HEK293 (cell line): ENCODE data around the gene ASAP2.

Source experiments
- CTCF ChIA-PET: fragments of 350-600 bp; formaldehyde crosslinking; extraction: SDS; loops from one replicate; lab custom pipeline; 2021; ENCODE audit warnings: antibody characterized with exemption; lab: Yijun Ruan, JAX
- POLR2A ChIA-PET: fragments of 300-600 bp; formaldehyde crosslinking; extraction: SDS; loops from one replicate; lab custom pipeline; 2020; ENCODE audit warnings: antibody characterized with exemption, inconsistent platforms; lab: Yijun Ruan, JAX
- H3K27ac ChIP-seq: fragments of 200-500 bp; sonication (Bioruptor generic); 2 replicates; pipeline ENCODE4 v1.5.1; 2014; ENCODE audit warnings: low read depth, low read length, control low read depth, inconsistent platforms; ENCODE audit errors: extremely low read depth
- H3K36me3 ChIP-seq, 2 experiments: fragments of 200-500 bp in 1 of 2; sonication (Bioruptor generic) in 1 of 2; 1 replicate in 1 of 2; 2 replicates in 1 of 2; pipeline ENCODE4 v1.5.1; 2014 to 2017; ENCODE audit warnings: inconsistent platforms in 2 of 2, low read length in 2 of 2; ENCODE audit not compliant: control insufficient read depth in 2 of 2, insufficient read depth in 1 of 2
- H3K4me1 ChIP-seq: fragments of 200-500 bp; sonication (Bioruptor generic); 2 replicates; pipeline ENCODE4 v1.5.1; 2014; ENCODE audit warnings: mild to moderate bottlenecking, low read length, inconsistent platforms; ENCODE audit not compliant: control insufficient read depth, insufficient read depth
- H3K4me3 ChIP-seq: 2 replicates; pipeline ENCODE4 v1.5.1; 2011; ENCODE audit warnings: low read depth, mild to moderate bottlenecking, control low read depth, low read length, moderate library complexity
- H3K9me3 ChIP-seq: fragments of 200-500 bp; sonication (Bioruptor generic); 2 replicates; pipeline ENCODE4 v1.5.1; 2014; ENCODE audit warnings: low read depth, low read length, inconsistent platforms; ENCODE audit not compliant: control insufficient read depth, insufficient read depth
- BCL11A ChIP-seq: fragments of 450-650 bp; formaldehyde crosslinking; IDR thresholded peaks from 2 replicates; pipeline ENCODE4 v1.5.1; 2016; ENCODE audit warnings: low read depth, missing biosample characterization, missing genetic modification characterization
- GFI1B ChIP-seq: fragments of 450-650 bp; formaldehyde crosslinking; IDR thresholded peaks from 2 replicates; pipeline ENCODE4 v1.5.1; 2016; ENCODE audit warnings: missing biosample characterization, missing genetic modification characterization
- GLIS1 ChIP-seq: fragments of 450-650 bp; formaldehyde crosslinking; IDR thresholded peaks from 2 replicates; pipeline ENCODE4 v1.5.1; 2016; ENCODE audit warnings: missing biosample characterization, missing genetic modification characterization
- ZBTB20 ChIP-seq: fragments of 450-650 bp; formaldehyde crosslinking; IDR thresholded peaks from 2 replicates; pipeline ENCODE4 v1.5.1; 2016; ENCODE audit warnings: missing biosample characterization, missing genetic modification characterization
- ZBTB48 ChIP-seq: fragments of 450-650 bp; formaldehyde crosslinking; IDR thresholded peaks from 2 replicates; pipeline ENCODE4 v1.5.1; 2016; ENCODE audit warnings: missing biosample characterization, missing genetic modification characterization
- ZBTB7A ChIP-seq: fragments of 450-650 bp; formaldehyde crosslinking; IDR thresholded peaks from 2 replicates; pipeline ENCODE4 v1.5.1; 2016; ENCODE audit warnings: low read depth, missing biosample characterization, missing genetic modification characterization
- ZIC2 ChIP-seq: fragments of 450-650 bp; formaldehyde crosslinking; IDR thresholded peaks from 2 replicates; pipeline ENCODE4 v1.5.1; 2016; ENCODE audit warnings: missing biosample characterization, missing genetic modification characterization
- ZNF114 ChIP-seq: fragments of 450-650 bp; formaldehyde crosslinking; IDR thresholded peaks from 2 replicates; pipeline ENCODE4 v1.5.0; 2017; ENCODE audit warnings: missing biosample characterization, missing genetic modification characterization
- ZNF121 ChIP-seq: fragments of 450-650 bp; formaldehyde crosslinking; IDR thresholded peaks from 2 replicates; pipeline ENCODE4 v1.5.1; 2016; ENCODE audit warnings: missing biosample characterization, missing genetic modification characterization
- ZNF138 ChIP-seq: fragments of 450-650 bp; formaldehyde crosslinking; IDR thresholded peaks from 2 replicates; pipeline ENCODE4 v1.5.1; 2016; ENCODE audit warnings: missing biosample characterization, missing genetic modification characterization, borderline replicate concordance
- ZNF214 ChIP-seq: fragments of 450-650 bp; formaldehyde crosslinking; IDR thresholded peaks from 2 replicates; pipeline ENCODE4 v1.5.1; 2017; ENCODE audit warnings: missing biosample characterization, mild to moderate bottlenecking, missing genetic modification characterization, borderline replicate concordance
- ZNF311 ChIP-seq: fragments of 450-650 bp; formaldehyde crosslinking; IDR thresholded peaks from 2 replicates; pipeline ENCODE4 v1.5.1; 2017; ENCODE audit warnings: missing biosample characterization, missing genetic modification characterization, borderline replicate concordance
- ZNF341 ChIP-seq: fragments of 450-650 bp; formaldehyde crosslinking; IDR thresholded peaks from 2 replicates; pipeline ENCODE4; 2016; ENCODE audit warnings: low read depth, missing biosample characterization, missing genetic modification characterization
- ZNF514 ChIP-seq: fragments of 450-650 bp; formaldehyde crosslinking; IDR thresholded peaks from 2 replicates; pipeline ENCODE4 v1.5.1; 2016; ENCODE audit warnings: missing biosample characterization, missing genetic modification characterization
- ZNF544 ChIP-seq: fragments of 450-650 bp; formaldehyde crosslinking; IDR thresholded peaks from 2 replicates; pipeline ENCODE4 v1.5.0; 2017; ENCODE audit warnings: missing biosample characterization, missing genetic modification characterization
- ZNF629 ChIP-seq: fragments of 450-650 bp; formaldehyde crosslinking; IDR thresholded peaks from 2 replicates; pipeline ENCODE4 v1.5.1; 2017; ENCODE audit warnings: missing biosample characterization, missing genetic modification characterization
- ZNF777 ChIP-seq: fragments of 450-650 bp; formaldehyde crosslinking; IDR thresholded peaks from 2 replicates; pipeline ENCODE4 v1.5.1; 2017; ENCODE audit warnings: missing biosample characterization, missing genetic modification characterization, borderline replicate concordance
- ZXDB ChIP-seq: fragments of 450-650 bp; formaldehyde crosslinking; IDR thresholded peaks from 2 replicates; pipeline ENCODE4 v1.5.1; 2016; ENCODE audit warnings: missing biosample characterization, missing genetic modification characterization
- TF ChIP-seq, protein P1 (sequence below): fragments of 450-650 bp; formaldehyde crosslinking; IDR thresholded peaks from 2 replicates; pipeline ENCODE4 v1.5.1; 2016; ENCODE audit warnings: missing biosample characterization, missing genetic modification characterization
- TF ChIP-seq, protein P2 (sequence below): fragments of 450-650 bp; formaldehyde crosslinking; IDR thresholded peaks from 2 replicates; pipeline ENCODE4 v1.5.1; 2017; ENCODE audit warnings: missing biosample characterization, mild to moderate bottlenecking, missing genetic modification characterization, moderate library complexity

Gene ASAP2

DNA sequence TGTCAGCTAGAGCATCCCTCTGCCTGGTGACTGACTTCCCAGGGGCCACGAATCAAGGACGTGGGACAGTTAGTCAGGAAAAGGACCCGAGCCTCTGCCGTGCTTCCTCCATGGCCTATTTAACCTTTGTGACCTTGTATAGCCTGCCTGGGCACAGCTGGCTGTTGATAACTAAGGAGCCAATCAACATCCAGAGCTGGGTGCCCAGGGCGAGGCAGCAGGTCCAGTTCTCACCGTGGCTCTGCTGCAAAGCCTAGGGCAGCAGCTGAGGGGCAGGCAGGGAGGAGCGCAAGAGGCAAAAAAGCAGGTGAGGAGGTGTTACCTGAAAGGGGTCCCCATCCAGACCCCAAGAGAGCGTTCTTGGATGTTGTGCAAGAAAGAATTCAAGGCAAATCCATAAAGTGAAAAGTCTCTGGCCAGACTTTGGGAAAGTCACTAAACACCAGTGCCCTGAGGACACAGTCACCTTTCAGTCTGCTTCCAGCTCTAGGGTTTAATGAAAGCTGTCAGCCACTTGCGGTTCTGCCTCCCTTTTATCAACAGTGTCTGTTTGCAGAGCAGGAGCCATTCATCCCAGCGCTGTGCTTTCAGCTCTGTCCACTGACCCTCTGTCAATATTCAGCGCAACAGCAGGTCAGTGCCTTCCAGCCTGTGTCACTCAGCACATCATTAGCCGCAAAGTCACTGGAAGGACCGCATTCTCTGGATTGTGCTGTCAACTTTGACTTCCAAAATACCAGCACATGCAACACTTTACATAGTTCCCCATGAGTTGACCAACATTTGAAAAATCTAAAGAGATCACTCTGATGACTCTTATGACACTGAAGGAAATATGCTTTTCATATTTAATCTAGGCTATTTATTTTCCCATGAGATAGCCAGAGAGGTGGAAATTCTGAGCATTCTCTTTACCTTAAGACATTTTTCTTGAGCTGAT is 38.6 kb upstream of the ASAP2 start:
- Histone ChIP-seq H3K4me3 (no peak overlapping the region), H3K4me1 (no peaks in the 10 kb centered on the region), H3K9me3 (no peaks in the 10 kb centered on the region), H3K27ac (no peak overlapping the region), H3K36me3 (no peaks in the 10 kb centered on the region)
- CTCF ChIA-PET: no interaction called here
- POLR2A ChIA-PET: no interaction called here
- no peak for TF ChIP-seq ZNF777
- TF ChIP-seq ZBTB7A (tag by site-specific recombination): no peak
- TF ChIP-seq ZNF138: no peak
- no peak for TF ChIP-seq ZNF121 (tag by site-specific recombination)
- TF ChIP-seq BCL11A: no peak
- no peak for TF ChIP-seq ZNF514 (tag by site-specific recombination)
- TF ChIP-seq ZNF114: no peak
- TF ChIP-seq ZBTB20 (tag by site-specific recombination): no peak
- no peak for TF ChIP-seq ZBTB48 (tag by site-specific recombination)
- no peak for TF ChIP-seq GFI1B
- no peak for TF ChIP-seq ZNF341 (tag by site-specific recombination)
- TF ChIP-seq ZNF629 (tag by site-specific recombination): no peak
- TF ChIP-seq, protein P1, sequence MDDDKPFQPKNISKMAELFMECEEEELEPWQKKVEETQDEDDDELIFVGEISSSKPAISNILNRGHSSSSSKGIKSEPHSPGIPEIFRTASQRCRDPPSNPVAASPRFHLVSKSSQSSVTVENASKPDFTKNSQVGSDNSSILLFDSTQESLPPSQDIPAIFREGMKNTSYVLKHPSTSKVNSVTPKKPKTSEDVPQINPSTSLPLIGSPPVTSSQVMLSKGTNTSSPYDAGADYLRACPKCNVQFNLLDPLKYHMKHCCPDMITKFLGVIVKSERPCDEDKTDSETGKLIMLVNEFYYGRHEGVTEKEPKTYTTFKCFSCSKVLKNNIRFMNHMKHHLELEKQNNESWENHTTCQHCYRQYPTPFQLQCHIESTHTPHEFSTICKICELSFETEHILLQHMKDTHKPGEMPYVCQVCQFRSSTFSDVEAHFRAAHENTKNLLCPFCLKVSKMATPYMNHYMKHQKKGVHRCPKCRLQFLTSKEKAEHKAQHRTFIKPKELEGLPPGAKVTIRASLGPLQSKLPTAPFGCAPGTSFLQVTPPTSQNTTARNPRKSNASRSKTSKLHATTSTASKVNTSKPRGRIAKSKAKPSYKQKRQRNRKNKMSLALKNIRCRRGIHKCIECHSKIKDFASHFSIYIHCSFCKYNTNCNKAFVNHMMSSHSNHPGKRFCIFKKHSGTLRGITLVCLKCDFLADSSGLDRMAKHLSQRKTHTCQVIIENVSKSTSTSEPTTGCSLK (tag by site-specific recombination): no peak
- no peak for TF ChIP-seq ZNF214 (tag by site-specific recombination)
- no peak for TF ChIP-seq ZNF311 (tag by site-specific recombination)
- TF ChIP-seq ZXDB (tag by site-specific recombination): no peak
- TF ChIP-seq, protein P2, sequence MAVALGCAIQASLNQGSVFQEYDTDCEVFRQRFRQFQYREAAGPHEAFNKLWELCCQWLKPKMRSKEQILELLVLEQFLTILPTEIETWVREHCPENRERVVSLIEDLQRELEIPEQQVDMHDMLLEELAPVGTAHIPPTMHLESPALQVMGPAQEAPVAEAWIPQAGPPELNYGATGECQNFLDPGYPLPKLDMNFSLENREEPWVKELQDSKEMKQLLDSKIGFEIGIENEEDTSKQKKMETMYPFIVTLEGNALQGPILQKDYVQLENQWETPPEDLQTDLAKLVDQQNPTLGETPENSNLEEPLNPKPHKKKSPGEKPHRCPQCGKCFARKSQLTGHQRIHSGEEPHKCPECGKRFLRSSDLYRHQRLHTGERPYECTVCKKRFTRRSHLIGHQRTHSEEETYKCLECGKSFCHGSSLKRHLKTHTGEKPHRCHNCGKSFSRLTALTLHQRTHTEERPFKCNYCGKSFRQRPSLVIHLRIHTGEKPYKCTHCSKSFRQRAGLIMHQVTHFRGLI (tag by site-specific recombination): no peak

DNA sequence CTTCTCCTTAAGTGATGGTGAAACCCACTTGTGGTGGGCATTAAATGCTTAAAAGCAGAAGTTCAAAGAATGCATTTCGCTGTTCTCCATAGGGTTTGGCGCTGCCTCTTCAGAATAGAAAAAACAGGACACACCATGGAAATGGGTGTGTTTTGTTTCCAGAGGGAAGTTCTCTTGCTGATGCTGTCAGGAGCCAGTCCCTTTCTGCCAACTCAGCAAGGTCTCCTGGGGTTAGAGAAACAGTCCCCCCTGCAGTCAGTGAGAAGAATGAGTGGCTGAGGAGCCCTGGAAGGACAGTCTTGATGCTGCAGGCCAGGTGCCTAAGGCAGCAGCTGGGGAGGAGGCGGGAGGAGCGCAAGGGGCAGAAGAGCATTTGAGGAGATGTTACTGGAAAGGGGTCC is 37.8 kb upstream of the ASAP2 start:
- Histone ChIP-seq H3K4me1 (no peaks in the 10 kb centered on the region), H3K9me3 (no peaks in the 10 kb centered on the region), H3K36me3 (no peaks in the 10 kb centered on the region), H3K27ac (no peak overlapping the region), H3K4me3 (no peak overlapping the region)
- POLR2A ChIA-PET: no interaction called here
- CTCF ChIA-PET: no interaction called here
- TF ChIP-seq ZNF544 (no peak), ZNF341 (tag by site-specific recombination) (peak; percentile 54; the same call in 1 of the 2 replicates), ZIC2 (tag by site-specific recombination) (peak; percentile 46; the same call in 1 of the 2 replicates), GLIS1 (tag by site-specific recombination) (peak; percentile 58)
